ENCODE measurements around the gene KCNA1.

The KCNA1 gene

DNA sequence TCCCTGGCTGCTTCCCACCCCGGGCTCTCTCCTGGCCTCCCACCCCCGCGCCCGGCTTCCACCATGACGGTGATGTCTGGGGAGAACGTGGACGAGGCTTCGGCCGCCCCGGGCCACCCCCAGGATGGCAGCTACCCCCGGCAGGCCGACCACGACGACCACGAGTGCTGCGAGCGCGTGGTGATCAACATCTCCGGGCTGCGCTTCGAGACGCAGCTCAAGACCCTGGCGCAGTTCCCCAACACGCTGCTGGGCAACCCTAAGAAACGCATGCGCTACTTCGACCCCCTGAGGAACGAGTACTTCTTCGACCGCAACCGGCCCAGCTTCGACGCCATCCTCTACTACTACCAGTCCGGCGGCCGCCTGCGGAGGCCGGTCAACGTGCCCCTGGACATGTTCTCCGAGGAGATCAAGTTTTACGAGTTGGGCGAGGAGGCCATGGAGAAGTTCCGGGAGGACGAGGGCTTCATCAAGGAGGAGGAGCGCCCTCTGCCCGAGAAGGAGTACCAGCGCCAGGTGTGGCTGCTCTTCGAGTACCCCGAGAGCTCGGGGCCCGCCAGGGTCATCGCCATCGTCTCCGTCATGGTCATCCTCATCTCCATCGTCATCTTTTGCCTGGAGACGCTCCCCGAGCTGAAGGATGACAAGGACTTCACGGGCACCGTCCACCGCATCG is 1.8 kb downstream of the KCNA1 start:
- DNase-seq (ENCODE audit: low read depth in 3 of 3): no peak

DNA sequence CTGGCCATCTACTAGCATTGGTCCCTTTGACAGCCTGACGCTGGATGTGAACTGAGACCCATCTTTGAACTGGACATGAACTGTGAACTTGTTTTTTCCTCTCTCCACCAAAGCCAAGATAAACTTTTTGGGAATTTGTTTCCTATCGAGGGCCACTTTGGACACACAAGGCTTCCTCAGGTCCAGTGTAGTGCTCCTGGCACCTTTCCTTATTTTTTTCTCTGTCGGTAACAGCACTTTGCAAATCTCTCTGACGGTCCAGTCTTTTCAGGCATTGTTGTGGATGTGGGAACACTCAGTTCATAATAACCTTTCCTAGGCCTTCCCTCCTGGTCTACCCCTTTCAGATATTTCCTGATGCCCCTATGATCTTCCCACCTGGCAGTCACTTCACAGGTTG is 5.0 kb downstream of the KCNA1 start:
- DNase-seq (ENCODE audit: low read depth in 3 of 3): no peak

DNA sequence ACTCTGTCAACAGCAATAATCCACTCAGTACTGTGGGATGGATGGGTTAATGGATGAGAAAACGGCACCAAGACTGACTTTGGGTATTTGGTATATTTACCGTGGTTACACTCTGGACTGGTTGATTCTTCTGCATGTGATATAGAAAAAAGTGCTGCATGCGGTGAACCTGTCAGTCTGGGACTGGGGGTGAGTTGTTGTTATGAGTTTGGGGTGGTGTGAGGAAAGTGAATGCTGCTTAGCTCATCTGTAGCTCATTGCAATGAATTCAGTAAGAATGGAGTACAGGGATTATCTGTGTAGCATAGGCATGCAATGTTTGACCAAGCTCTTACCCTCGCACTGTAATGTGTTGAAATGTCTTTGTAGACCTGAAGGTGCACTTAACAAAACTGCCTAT is 6.0 kb downstream of the KCNA1 start:
- DNase-seq (ENCODE audit: low read depth in 3 of 3): no peak

DNA sequence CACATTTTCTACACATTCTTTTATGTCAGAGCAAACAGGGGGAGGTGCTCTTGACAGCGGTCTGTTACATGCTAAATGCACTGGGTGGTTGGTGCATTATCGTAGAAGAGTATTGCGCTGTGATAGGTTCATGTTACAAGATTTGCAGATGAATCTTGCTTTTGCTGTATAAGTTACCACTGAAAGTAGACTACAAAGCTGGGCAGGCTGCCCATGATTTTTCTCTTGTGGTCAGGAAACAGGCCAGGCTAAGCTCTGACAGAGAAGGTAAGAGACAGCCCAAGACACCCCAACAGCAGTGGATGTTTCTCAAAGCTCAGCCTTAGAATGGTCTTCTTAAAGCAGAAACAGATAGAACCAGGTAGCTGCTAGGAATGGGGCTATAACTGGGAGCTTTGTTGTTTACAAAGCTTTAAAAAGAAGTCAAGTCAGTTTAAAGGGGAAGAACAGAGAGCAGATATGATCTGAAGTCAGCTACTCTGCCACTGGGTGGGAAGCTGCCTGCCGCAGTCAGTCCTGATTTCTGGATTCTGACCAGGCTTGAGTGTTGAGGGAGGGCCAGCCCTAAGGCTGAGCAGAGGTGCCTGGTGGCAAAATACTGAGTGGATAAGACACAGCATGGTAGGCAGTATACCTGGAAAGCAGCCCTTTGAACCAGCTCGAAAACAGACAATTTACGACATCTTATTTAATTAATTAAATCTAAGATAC is 9.4 kb downstream of the KCNA1 start:
- no peak for DNase-seq (ENCODE audit: low read depth in 3 of 3)

DNA sequence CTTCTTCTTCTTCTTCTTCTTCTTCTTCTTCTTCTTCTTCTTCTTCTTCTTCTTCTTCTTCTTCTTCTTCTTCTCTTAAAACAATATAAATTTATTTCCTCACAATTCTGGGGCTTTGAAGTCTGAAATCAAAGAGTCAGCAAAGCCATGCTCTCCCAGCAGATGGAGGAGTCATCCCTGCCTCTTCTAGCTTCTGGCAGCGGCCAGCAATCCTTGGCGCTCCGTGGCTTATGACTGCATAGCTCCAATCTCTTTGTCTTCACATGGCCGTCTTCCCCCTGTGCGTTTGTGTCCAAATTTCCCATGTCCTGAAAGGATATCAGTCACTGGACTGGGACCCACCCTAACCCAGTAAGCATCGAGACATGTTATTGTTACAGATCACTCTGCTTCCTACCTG is 22.9 kb downstream of the KCNA1 start:
- DNase-seq (ENCODE audit: low read depth in 3 of 3): no peak

DNA sequence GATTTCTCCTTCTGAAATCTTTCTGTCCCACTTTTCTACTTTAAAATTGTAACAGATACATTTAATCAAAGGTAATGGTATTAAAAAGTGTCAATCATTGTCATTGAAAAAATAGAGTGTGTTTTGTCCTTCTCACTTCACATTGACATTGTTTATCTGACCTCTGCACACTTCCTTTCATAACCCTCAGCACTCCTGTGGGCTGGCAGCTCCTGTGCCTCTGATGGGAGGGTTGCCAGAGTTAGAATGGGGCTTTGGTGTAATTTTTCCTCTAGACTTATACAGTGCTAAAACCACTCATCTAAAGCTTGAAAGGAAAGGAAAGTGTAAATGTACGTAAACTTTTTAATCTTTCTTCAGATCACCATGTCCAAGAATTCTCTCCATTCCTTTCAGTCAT is 23.7 kb downstream of the KCNA1 start:
- DNase-seq (ENCODE audit: low read depth in 3 of 3): no peak

DNA sequence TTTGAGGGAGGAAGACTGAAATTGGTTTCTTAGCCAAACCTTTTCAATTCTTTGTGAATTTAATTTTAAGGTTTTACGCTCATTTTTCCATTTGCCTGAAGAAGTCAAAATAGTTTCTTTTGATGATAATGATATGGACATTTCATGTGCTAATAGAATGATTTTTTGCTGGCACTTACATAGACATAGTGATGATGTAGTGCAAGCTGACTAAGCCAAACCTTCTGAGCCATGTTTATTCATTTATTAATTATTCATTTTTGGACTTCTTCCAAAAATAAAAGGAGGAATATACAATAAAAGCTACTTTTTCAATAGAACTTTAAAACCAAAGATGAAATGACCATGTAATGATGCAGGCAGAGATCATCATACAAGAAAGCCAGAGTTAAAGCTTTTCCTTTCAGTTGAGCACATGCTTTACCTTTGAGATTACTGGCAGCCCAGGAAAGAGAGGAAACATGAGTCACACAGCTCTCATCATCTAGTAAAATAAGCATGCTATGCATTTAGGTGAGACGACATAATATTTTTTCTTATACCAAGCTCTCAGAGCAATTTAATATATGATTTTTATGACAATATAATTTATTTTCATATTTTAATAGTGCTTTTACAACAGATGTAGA is 24.8 kb downstream of the KCNA1 start:
- DNase-seq (ENCODE audit: low read depth in 3 of 3): no peak

DNA sequence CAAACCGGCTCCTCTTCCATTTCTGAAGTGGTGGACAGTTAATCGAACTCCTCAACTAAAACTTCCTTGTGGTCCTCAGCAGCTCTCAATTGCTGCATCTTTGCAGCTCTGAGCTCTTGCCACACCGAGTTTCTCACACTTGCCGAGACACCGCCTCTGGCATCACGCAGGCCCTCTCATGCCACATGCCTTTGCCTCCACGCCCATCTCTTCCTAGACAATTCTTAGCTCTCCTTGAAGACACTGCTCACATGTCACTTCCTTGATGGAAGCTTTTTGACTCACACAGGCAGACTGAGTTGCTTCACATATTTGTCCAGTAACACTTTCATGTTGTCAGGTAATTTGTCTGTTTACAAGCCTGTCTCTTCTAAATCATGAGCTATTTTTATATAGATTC is 29.2 kb downstream of the KCNA1 start:
- DNase-seq (ENCODE audit: low read depth in 3 of 3): no peak

DNA sequence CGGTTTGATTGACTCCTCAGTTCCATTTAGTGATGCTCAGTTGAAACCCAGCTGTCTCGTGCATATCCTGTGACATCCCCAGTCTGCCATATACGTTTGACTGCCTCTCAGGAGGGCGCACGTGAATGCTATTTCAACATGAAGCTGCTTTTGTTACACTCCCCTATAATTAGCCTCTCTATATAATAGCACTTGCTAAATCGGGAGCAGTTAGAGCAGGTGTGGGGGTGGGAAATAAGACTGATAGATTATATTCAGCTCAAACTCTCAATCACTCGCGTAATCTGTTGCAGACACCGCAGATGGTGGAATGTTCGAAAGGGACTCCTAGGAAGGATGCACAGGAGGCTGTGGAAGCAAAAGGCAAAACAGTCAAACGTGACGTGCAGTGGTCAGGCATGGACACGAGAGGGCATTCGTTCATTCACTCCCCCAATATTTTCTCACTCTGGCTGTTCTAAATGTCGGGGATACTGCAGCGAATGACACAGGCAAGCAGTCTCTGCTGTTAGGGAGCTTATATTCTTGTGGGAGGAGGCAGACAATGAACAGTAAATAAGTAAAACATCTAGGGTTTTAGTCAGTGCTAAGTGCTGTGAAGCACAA is 29.8 kb downstream of the KCNA1 start:
- DNase-seq (ENCODE audit: low read depth in 3 of 3): no peak

DNA sequence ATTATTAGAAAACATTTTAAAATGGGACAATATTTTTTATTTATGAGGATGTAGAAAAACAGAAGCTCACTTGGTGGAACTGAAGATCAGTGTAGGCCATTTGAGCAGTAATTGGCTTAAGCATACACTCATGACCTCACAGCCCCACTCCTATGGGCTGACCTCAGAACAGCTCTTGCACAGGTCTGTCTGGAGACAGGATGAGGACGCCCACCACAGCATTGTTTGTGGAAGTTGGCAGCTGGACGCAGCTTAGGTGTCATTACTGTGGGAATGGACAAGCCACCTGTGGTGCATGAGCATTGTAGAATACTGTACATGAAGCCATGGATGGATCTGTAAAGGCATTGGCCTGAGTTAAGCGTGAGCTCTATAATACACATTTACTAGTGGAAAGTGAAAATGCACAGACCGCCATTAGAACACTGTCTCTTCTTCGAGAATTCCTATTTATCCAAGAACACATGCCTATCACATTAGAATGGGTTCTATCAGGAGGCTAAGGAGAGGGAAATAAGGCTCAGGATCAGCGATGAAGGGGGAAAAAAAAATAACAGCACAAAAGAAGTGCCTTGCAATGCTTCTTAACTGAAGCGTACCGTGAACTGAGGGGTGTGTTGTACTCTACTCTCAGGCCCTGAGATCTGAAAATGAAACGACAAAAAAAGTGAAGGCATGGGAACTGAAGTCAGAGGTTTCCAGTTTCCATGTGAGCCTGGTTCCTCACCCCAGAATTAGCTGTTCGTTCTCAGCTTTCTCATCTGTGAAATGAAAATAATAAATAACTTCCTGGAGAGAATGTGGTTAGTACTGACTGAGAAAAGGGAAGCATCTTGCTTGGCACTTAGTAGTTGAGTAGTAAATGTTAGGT is 33.6 kb downstream of the KCNA1 start:
- DNase-seq (ENCODE audit: low read depth in 3 of 3): no peak

DNA sequence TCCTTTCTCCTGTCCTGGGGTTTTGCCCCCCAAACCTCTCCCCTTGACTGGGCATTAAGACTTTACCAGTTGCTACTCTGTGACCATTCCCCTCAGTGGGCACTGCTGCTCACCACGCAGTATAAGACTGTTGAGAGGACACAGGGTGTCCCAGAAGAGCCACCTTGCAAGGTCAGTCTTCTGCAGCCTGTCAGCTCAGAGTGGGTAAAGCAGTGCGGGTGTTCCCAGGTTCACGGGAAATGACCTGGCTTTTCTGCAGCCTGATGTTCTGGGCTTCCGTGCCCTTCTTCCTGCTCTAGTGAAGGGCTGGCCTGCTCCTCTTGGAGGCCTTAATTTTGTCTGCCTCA is 34.2 kb downstream of the KCNA1 start:
- DNase-seq (ENCODE audit: low read depth in 3 of 3): no peak

DNA sequence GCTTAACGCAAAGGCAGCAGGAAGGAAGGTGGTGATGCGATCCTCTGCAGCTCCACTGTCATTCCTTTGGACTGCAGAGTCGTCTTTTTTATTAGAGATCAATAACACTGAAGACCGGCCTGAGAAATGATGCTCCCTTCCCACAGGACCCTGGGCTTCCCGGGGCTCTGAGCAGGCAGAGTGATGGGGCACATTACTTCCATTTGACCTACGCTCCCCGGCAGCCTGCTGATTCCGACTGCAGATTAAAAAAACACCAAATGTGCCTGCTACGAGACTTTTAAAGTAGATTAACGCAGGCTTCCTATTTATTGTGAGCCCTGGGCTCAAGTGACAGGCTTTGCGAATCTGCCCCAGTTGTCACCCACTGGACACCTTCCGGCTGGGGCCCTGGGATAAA is 37.5 kb downstream of the KCNA1 start:
- no peak for DNase-seq (ENCODE audit: low read depth in 3 of 3)

DNA sequence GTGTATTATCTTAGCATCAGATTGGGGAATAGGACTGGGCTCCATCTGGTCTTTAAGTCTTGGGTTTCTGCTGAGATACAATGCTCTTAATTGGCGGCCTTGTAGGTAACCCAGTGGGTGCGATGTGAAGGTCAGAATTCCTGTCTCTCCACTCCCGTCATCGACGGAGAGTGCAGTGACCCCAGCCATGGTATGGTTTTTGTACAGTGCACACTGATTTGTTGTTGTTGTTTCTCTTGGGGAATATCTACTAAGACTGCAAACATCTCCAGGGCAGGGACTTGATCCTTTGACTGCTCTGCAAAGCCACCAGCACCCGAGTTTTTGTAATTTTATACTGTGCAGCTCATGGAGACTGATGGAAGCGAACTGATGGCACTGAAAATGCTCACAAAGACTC is 41.4 kb downstream of the KCNA1 start:
- DNase-seq (ENCODE audit: low read depth in 3 of 3): no peak

DNA sequence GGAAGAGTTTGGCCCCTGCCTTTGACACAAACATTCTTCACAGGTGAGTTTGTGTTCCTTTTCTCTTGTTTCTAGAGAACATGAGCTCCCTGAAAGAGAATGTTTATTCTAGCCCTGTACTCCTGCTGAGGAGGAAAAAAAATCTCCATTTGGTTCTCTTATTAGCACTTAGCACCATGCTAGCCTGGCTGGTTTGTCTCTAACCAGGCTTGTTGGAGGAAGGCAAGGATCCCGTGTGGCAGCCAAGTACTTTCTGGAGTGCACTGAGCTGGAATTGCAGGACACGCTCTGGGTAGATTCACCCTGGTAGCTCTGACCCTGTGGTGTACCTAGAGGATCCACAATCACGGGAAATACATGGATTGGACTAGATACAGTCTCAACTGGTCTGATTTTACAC is 41.9 kb downstream of the KCNA1 start:
- no peak for DNase-seq (ENCODE audit: low read depth in 3 of 3)

DNA sequence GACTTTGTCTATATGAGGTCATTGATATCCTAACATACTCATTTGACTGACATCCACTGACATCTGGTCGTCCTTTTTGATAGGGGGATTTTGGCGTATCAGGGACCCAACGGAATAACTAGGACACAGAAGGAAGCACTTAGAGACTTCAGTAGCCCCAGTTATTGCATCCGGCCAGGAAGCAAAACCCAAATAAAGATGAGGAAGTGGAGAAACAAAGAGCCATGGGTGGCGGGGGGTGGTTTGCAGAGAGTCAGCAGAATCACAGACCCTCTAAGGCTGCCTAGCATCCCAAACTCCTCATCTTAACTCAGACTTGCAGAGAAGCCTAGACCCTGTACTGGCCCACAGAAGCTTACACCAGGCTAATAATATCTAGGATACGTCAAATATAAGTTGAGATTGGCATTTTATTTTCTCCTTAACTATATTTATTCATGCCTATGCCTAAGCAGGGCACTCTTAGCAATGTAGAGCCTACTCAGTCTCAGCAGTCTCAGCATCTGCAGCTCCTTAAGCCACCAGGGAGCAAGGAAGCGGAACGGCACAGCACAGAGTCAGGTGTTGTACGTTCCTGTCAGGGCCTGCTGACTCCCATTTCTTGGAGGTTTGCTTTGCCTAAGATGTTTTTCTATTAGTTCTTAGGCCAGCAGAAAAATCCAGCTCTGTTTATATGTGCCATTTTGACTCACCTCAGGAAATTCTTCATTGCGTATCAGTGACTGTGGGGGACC is 45.1 kb downstream of the KCNA1 start:
- no peak for DNase-seq (ENCODE audit: low read depth in 3 of 3)

DNA sequence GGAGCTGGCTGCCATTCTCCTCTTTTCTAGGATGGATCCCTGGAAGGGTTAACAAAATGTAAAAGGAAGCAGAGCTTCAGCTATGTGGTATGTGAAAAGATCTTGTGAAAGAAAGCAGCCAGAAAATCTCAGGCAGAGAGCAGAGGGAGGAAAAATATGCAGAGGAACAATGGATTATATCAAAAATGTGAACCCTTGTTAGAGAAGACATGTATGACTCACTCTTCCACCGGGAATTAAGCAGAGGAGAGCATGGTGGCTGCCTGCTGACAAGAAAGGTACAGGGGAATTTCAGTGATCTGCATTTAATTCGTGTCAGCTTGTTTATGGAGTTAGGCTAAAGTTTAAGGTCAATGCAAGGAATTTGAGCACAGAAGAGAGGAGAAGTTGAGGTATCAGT is 46.3 kb downstream of the KCNA1 start:
- DNase-seq (ENCODE audit: low read depth in 3 of 3): no peak

DNA sequence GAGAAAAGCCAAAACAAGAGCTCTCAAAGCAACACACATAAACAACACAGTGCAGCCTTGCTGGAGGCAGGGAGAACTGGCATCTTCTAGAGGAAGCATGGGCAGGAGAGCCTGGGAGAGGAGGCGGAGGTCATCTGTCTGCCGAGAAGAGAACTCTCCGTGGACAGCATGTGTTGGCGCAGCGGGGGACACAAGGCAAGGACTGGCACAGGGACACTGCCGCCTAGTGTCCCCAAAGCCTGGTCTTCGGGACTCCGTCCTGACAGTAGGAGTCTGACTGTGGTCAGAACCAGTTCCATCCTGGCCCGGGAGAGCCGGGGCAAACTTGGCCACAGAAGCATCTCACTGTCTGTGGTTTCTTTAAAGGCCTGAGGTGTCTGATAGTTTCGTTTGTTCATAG is 47.3 kb downstream of the KCNA1 start:
- no peak for DNase-seq (ENCODE audit: low read depth in 3 of 3)

DNA sequence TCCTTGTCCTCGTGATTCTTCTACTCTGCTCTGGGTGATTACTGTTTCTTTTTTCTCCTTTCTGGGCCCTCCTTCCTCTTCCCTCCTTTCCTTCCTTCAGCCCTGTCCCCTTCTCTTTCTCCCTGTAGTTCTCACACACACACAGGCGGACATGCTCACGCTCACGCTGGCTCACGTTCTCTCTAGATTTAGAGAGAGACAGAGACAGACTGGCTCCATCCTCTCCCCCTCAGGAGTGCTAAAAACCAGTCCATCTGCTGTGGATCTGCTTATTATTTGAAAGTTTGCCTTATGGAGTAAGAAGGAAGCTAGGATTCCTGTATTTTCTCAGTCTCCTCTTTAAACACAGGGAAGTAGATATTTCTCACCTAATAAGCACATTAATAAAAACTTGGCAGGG is 48.1 kb downstream of the KCNA1 start:
- DNase-seq (ENCODE audit: low read depth in 3 of 3): no peak

DNA sequence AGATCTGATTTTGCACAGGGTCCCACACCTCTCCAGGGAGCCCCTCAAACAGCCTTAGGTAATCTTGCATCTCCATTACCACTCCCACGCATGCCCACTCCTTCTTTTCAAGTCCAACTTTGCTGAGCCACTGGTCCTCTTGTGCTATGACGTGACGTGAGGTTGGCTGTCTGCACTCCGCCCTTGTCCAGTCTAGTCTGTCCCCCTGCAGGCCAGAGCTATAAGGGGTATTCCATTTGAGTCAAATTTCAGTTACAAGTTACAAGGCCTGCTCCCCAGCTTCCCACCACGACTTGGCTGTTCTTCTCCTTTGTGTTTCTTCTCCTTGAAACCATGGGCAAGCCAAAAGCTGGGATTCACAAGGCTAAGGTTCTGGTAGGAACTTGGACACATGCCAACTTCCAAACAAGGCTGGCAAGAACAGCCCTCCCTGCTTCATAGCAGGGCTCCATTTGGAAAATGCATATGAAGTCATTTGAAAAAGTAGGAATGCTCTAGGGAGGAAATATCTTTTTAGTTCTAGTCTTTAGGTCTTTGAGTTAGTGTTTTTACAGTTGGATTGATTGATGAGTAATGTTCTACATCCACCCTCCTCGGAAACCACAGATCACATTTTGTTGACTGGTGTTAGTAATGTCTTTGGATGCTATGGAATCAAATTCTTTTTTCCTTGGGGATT is 49.1 kb downstream of the KCNA1 start:
- no peak for DNase-seq (ENCODE audit: low read depth in 3 of 3)

DNA sequence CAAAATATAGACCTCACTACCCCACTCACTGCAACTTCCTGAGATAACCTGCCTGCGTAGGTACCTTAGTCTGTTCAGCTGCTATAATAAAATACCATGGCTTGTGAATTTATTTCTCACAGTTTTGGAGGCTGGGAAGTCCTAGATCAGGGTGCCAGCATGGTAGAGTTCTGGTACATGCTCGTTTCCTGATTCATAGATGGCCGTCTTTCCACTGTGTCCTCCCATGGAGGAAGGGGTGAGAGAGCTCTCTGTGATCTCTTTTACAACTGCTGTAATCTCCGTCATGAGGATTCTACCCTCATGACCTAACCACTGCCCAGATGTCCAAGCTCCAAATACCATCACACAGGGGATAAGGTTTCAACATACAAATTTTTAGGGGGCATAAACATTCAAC is 49.7 kb downstream of the KCNA1 start:
- DNase-seq (ENCODE audit: low read depth in 3 of 3): no peak

DNA sequence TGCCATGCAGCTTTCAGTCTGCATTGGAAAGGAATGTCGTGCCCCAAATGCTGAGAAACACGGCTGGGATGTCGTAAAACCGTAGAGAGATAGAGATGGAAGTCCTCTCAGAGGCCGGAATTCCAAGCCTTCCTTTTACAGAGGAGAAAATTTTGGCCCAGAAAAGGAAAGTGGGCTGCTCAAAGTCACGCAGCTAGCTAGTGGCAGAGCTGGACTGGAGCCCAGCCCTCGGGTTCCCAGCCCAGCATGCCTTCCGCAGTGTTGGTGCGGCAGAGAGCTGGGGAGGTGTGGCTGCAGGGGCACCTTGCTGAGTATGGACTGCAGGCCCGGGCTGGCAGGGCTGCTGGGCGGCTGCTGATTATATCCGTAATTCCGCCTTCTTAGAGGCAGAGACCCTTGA is 50.3 kb downstream of the KCNA1 start:
- DNase-seq (ENCODE audit: low read depth in 3 of 3): no peak

All from stimulated activated CD4-positive, alpha-beta T cell treated with anti-CD3 and anti-CD28 coated beads, TNF-alpha, amount 100 ng/mL, for 4 hours (primary cell).